ENCODE results near the gene DUS3L.

Gene DUS3L

GRCh38 chr19:5822181-5822844 is 31.4 kb upstream of the DUS3L start:
- no peak for DNase-seq

GRCh38 chr19:5821521-5822180 is 30.7 kb upstream of the DUS3L start:
- DNase-seq, result no peak

- no peak for DNase-seq
Measured at GRCh38 chr19:5820785-5821184, 29.8 kb upstream of the DUS3L start.

- no peak for DNase-seq
Measured at GRCh38 chr19:5818594-5818993, 27.6 kb upstream of the DUS3L start.

- no peak for DNase-seq
Measured at GRCh38 chr19:5817218-5817617, 26.3 kb upstream of the DUS3L start.

GRCh38 chr19:5814852-5815246 is 23.9 kb upstream of the DUS3L start:
- no peak for DNase-seq

GRCh38 chr19:5814123-5814851 is 23.3 kb upstream of the DUS3L start:
- no peak for DNase-seq

GRCh38 chr19:5811117-5811516 is 20.2 kb upstream of the DUS3L start:
- DNase-seq, result no peak

- DNase-seq, result no peak
Measured at GRCh38 chr19:5809469-5809868, 18.5 kb upstream of the DUS3L start.

- no peak for DNase-seq
Measured at GRCh38 chr19:5809053-5809452, 18.1 kb upstream of the DUS3L start.

- no peak for DNase-seq
Measured at GRCh38 chr19:5808120-5808816, 17.3 kb upstream of the DUS3L start.

GRCh38 chr19:5806905-5807304 is 15.9 kb upstream of the DUS3L start:
- DNase-seq, result no peak

GRCh38 chr19:5806133-5806489 is 15.1 kb upstream of the DUS3L start:
- no peak for DNase-seq

- peak; percentile 47 to 59 for DNase-seq
Measured at GRCh38 chr19:5805462-5806132, 14.6 kb upstream of the DUS3L start.

GRCh38 chr19:5804516-5805461 is 13.8 kb upstream of the DUS3L start, which contains the start of gene NRTN:
NRTN (plus strand) TSS chr19:5805067; CDS start chr19:5824166, 19,099 bp downstream.
- peak; percentile 31 to 54 for DNase-seq

- DNase-seq, result peak; percentile 88 to 89
Measured at GRCh38 chr19:5803752-5804515, 13.0 kb upstream of the DUS3L start.

- DNase-seq, result no peak
Measured at GRCh38 chr19:5803441-5803751, 12.4 kb upstream of the DUS3L start.

GRCh38 chr19:5801796-5802619 is 11.0 kb upstream of the DUS3L start:
- no peak for DNase-seq

GRCh38 chr19:5800361-5801270 is 9.7 kb upstream of the DUS3L start:
- no peak for DNase-seq
